Thyroid gland (tissue), 4 donors: ENCODE measurements around the gene SAXO1. TPM values are rescaled to one million over a fixed set of nuclear protein-coding genes. Genes with fewer than 3 reads are reported as not detected.
"Not testable (repeated sequence)": the region's sequence is repeated elsewhere in the genome, so short reads cannot be mapped to it uniquely, and the experiment has no call there.

ENCODE experiments used
- DNase-seq, 2 donors: peaks; one replicate each; pipeline ENCODE4 v3.0.0-alpha.2; 2019
- H3K27ac ChIP-seq, 3 donors: fragments of 200-600 bp; sonication (generic); 1 replicate in 2 of 3; 2 replicates in 1 of 3; pipeline ENCODE4 v1.5.1; 2016 to 2019; ENCODE audit warnings: mild to moderate bottlenecking in 1 of 3, moderate library complexity in 1 of 3
- H3K27me3 ChIP-seq: fragments of 200-600 bp; sonication (generic); one replicate; pipeline ENCODE4 v1.5.1; 2019
- H3K36me3 ChIP-seq, 2 donors: fragments of 200-600 bp; sonication (generic); one replicate each; pipeline ENCODE4 v1.5.1; 2016 to 2019
- H3K4me1 ChIP-seq, 2 donors: fragments of 200-600 bp; sonication (generic); one replicate each; pipeline ENCODE4 v1.5.1; 2017 to 2019
- H3K4me3 ChIP-seq, 3 donors: fragments of 200-600 bp; sonication (generic); replicated peaks in 1 of 3; 1 replicate in 2 of 3; 2 replicates in 1 of 3; pipeline ENCODE4 v1.5.1; 2016; ENCODE audit warnings: mild to moderate bottlenecking in 1 of 3
- H3K9me3 ChIP-seq: fragments of 200-600 bp; sonication (generic); one replicate; pipeline ENCODE4 v1.5.1; 2017
- CTCF ChIP-seq, 6 experiments: fragments of 200-600 bp in 3 of 6; fragments of 450-650 bp in 3 of 6; sonication (generic) in 3 of 6; IDR thresholded peaks; one replicate each; pipeline ENCODE4 v1.5.1; 2016 to 2019; ENCODE audit warnings: antibody characterized with exemption in 6 of 6, mild to moderate bottlenecking in 2 of 6, inconsistent platforms in 1 of 6, moderate library complexity in 1 of 6
- POLR2A ChIP-seq, 2 donors: fragments of 450-650 bp; IDR thresholded peaks; one replicate each; pipeline ENCODE4 v1.6.1; 2017; ENCODE audit warnings: antibody characterized with exemption in 2 of 2, mild to moderate bottlenecking in 2 of 2, moderate library complexity in 1 of 2
- WGBS, 2 donors: methylation state at CpG; one replicate each; pipeline ENCODE4 v1.1.5; 2017; 5-methylcytosine and 5-hydroxymethylcytosine counted together
- intact Hi-C: fragments of 100-400 bp; cut with DNase I; formaldehyde crosslinking; loops from one replicate; pipeline ENCODE4 v1.15.1; 2023
- total RNA-seq, 4 donors: library from RNA; depleted of rRNA; stranded (reverse); fragments of >200 nt; gene quantifications; one replicate each; pipeline ENCODE4 v1.2.3, GENCODE V29; 2016

SAXO1 gene
- total RNA-seq, 4 donors from 2014 or later, result 0.54 TPM; not detected in 3

GRCh38 chr9:18941060-18941740 is 91.8 kb downstream of the SAXO1 start:
- Histone ChIP-seq H3K4me3 (no peak overlapping the region), H3K4me1 (peaks cover 0 to 10% of the 10 kb centered on the region in 2 donors), H3K36me3 (no peaks in the 10 kb centered on the region), H3K9me3 (no peaks in the 10 kb centered on the region), H3K27ac (no peak overlapping the region), H3K27me3 (no peaks in the 10 kb centered on the region)
- no peak for TF ChIP-seq POLR2A (IDR thresholded peaks at IDR 0.05)
- no peak for TF ChIP-seq CTCF (IDR thresholded peaks at IDR 0.05)
- intact Hi-C loops, result no loop called here
- 58 to 62% methylated on average over 8 of the region's 8 CpGs for WGBS, 2 donors
- DNase-seq, result peak in 1 of 2 donors; percentile 8

DNA sequence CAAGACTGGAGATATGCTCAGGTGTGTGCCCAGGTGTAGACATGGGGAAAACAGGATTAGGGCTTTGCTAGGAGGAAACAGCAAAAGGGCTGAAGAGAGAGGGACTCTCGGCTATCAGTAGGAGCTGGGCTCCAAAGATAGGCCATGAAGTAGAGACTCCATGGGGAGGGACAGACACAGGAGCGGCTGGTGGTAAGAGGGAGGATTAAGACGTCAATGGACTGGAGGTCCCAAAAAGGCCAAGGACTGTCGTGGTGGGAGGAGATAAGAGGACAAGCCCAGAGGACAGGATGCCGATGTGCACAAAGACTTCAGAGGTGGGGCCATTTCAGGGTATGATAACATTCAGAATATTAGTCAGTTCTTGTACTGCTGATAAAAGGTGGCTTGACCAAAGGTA is 93.1 kb downstream of the SAXO1 start:
- TF ChIP-seq POLR2A (IDR thresholded peaks at IDR 0.05), result no peak
- no peak for TF ChIP-seq CTCF (IDR thresholded peaks at IDR 0.05)
- H3K36me3 ChIP-seq, result no peaks in the 10 kb centered on the region
- no peaks in the 10 kb centered on the region for H3K9me3 ChIP-seq
- 96 to 98% methylated on average over 5 of the region's 5 CpGs for WGBS, 2 donors
- no peak overlapping the region for H3K27ac ChIP-seq
- no peak overlapping the region for H3K4me3 ChIP-seq
- intact Hi-C loops, result no loop called here
- H3K4me1 ChIP-seq, result peaks cover 0 to 10% of the 10 kb centered on the region in 2 donors
- no peaks in the 10 kb centered on the region for H3K27me3 ChIP-seq
- no peak for DNase-seq

GRCh38 chr9:18936094-18936871 is 96.7 kb downstream of the SAXO1 start:
- H3K36me3 ChIP-seq, result no peaks in the 10 kb centered on the region
- no peaks in the 10 kb centered on the region for H3K4me1 ChIP-seq
- no peaks in the 10 kb centered on the region for H3K9me3 ChIP-seq
- no peak for TF ChIP-seq CTCF (IDR thresholded peaks at IDR 0.05)
- no peak for TF ChIP-seq POLR2A (IDR thresholded peaks at IDR 0.05)
- H3K27me3 ChIP-seq, result no peaks in the 10 kb centered on the region
- no peak for DNase-seq
- intact Hi-C loops, result no loop called here
- no peak overlapping the region for H3K4me3 ChIP-seq
- H3K27ac ChIP-seq, result no peak overlapping the region
- WGBS, 2 donors, result 67 to 73% methylated on average over 7 of the region's 7 CpGs

DNA sequence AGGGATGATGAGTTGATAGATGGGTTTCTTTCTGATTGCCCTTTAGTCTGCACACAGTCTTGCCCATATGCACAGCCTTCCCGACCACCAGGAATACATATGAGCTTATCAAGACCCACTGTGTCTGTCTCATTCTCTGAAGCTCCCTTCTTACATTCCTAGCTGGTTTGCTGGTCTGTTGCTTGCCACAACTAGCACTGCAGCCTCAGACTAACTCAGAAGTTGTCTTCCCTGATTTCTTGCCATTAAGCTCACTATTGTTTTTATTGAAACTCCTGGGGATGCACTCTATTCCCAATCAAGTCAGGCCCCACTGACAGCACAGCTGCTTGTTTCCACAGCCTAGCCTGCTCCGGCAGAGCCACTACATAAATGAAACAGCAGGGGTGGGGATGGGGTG is 97.5 kb downstream of the SAXO1 start:
- no peaks in the 10 kb centered on the region for H3K9me3 ChIP-seq
- WGBS, 2 donors, result 76 to 83% methylated on average over 2 of the region's 2 CpGs
- H3K4me3 ChIP-seq, result no peak overlapping the region
- H3K27ac ChIP-seq, result no peak overlapping the region
- H3K27me3 ChIP-seq, result no peaks in the 10 kb centered on the region
- intact Hi-C loops, result no loop called here
- H3K4me1 ChIP-seq, result no peaks in the 10 kb centered on the region
- DNase-seq, result no peak
- H3K36me3 ChIP-seq, result no peaks in the 10 kb centered on the region
- no peak for TF ChIP-seq CTCF (IDR thresholded peaks at IDR 0.05)
- no peak for TF ChIP-seq POLR2A (IDR thresholded peaks at IDR 0.05)

DNA sequence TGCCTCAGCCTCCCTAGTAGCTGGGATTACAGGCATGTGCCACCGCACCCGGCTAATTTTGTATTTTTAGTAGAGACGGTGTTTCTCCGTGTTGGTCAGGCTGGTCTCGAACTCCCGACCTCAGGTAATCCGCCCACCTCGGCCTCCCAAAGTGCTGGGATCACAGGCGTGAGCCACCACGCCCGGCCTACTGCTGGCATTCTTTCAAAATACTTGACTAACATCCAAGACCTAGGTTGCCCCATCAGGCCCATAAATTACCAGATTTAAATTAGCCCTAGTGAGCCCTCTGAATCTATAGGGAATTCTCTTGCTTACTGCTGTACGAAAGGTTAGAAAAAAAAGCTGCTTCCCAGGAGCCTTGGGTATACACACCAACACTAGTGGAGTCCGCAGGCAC is 102.4 kb downstream of the SAXO1 start:
- H3K27me3 ChIP-seq, H3K27ac ChIP-seq, DNase-seq, H3K36me3 ChIP-seq, H3K4me1 ChIP-seq, H3K4me3 ChIP-seq, H3K9me3 ChIP-seq, intact Hi-C loops: not testable (repeated sequence)
- WGBS, 2 donors, result 90 to 91% methylated on average over 12 to 13 of the region's 13 CpGs
